Measurements from ENCODE around the gene LRRC75A.
A peak's percentile ranks its signal among the peaks of the same experiment; 100 is the strongest.
"Not testable (repeated sequence)": the region's sequence is repeated elsewhere in the genome, so short reads cannot be mapped to it uniquely, and the experiment has no call there.

LRRC75A gene

DNA sequence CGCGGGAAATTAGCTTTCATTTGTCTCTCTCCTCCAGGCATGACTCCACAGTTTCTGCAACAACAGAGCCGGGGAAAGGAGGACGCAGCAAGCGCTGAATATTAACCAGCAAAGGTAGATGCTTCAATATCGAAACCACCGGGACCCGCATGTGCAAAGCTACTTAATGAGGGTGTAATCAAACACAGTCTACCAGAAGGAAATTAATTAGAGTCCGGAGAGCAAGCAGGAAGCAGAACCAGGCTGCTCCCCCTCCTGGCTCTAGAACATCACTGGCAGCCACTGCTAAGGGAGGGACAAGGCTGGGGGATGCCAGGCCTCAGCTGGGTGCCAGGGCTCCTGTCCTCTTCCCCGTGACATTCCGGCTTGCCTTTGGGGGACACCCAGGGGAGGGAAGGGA lies 21.7 kb downstream of the LRRC75A start:
- no peak for ATAC-seq

DNA sequence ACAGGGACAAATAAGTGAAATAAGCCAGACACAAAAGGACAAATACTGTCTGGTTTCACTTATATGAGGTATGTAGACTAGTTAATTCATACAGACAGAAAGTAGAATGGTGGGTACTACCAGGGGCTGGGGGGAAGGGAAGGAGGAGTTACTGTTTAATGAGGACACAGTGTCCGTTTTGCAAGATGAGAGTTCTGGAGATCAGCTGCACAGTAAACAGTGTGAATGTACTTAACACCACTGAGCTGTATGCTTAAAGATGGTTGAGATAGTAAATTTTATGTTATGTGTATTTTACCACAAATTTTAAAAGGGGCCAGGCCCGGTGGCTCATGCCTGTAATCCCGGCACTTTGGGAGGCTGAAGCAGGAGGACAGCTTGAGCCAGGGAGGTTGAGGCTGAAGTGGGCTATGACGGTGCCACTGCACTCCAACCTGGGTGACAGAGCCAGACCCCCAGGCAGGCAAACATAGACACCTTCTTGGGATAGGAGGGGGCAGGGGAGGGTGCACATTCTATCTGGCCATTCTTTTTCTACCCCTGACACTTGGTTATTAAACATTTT lies 23.5 kb downstream of the LRRC75A start:
- ATAC-seq: no peak

DNA sequence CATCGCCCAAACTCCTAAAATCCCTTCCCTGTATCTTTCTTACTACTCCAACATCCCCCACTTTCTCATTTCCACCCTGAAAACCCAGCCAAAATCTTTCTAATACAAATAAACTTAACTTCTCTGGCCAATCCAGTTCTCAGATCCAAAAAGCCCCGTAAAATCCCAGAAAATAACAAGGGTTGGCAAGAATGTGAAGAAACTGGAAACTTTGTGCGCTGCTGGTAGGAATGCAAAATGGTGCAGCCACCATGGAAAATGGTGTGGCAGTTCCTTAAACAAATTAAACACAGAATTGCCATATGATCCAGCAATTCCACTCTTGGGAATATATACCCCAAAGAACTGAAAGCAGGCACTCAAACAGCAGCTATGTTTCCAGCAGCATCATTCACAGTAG lies 24.1 kb downstream of the LRRC75A start:
- ATAC-seq: no peak

DNA sequence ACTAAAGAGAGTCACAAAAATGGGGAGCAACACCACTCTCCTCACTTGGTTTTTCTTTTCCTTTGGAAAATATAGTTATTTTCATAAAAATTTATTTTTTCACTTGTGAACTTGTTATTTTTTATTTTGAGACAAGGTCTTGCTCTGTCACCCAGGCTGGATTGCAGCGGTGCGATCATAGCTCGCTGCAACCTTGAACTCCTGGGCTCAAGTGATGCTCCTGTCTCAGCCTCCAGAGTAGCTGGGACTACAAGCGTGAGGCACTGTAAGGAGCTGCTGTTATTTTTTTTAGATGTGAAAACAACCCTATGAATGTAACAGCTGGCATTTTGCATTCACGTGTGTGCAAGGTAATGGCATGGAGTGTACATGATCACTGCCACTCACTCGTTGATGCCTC lies 24.9 kb downstream of the LRRC75A start:
- ATAC-seq: no peak

DNA sequence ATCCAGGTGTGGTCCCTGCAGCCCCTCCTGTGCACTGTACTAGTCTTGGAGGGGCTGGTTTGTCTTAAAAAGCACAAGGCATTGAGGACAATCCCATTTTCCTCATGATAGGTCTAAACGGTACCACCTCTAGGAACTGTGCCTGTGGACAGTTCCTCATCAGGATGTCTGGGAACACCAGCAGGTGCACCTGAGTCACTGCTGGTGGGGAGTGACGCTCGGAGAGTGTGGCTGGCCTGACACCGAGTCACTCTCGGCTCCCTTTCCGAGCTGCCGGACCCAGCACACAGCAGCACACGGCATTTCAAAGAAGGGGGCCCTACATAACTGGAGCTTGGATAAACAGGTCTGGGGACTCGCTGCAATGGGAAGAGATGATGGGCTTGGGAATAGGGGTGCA lies 25.6 kb downstream of the LRRC75A start:
- no peak for ATAC-seq

DNA sequence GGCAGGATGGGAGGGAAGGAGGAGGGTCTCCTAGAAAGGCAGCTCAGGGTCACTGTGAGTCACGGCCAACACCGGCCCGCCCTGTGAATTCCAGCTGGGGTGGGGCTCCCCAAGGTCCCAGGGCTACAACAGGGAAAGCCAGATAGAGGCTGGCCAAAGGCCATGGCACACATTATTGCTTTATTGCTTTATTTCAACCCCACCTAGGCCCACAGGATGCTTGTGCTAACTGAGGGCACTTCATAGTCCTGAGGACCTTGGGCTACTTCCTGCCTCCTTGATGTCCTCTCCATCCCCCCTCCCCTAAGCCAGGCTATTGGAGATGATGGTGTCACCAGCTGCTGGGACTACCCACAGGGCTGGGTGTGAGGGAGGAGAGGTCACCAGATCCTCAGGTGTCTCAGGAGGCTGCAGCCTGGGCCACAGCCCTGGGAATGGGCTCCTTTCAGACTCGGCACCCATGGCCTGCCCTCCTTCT lies 26.1 kb downstream of the LRRC75A start:
- no peak for ATAC-seq

DNA sequence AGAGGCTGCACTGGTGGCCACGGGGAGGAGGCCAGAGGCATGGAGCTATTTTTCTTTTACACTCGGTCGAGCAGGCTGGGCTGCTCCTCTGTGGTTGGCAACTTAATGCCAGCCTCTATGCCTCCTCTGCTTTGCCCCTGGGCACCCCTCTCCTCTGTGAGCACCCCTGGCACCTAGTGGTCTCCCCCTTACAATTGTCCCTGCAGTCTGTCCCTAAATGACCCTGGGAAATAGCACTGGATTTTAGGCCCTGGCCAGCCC lies 27.0 kb downstream of the LRRC75A start:
- no peak for ATAC-seq

DNA sequence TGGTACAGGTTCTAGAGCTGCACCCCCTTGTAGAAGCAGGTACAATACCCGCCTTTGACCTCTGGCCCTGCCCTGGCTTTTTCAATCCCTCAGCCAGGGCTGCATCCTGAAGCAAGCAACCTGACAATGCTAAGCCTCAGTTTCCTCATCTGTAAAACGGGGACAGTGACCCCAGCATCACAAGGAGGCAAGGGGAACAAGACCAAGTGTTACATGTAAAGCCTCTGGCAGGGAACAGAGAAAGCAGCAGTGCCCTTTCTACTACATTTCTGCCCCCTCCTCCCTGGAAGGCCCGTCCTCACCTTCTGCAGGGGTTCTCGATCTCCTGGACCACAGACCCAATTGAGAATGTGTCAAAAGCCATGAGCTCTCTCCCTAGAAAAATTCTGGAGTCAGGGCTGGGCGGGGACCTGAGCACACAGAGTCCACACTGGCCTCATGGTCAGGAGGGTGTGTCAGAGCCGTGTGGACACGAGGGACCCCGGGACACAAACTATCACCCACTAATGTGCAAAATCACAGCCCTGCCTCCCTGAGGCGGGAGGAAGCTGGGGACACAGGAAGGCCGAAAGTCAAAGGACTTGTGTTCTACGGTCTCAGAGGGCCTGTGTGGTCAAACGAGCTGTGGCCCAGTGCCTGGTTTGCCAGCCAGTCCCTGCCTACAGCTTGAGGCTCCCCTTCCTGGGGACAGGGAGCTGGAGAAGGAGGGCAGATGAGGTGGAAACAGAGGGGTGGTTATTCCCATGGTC lies 27.5 kb downstream of the LRRC75A start:
- ATAC-seq: no peak

DNA sequence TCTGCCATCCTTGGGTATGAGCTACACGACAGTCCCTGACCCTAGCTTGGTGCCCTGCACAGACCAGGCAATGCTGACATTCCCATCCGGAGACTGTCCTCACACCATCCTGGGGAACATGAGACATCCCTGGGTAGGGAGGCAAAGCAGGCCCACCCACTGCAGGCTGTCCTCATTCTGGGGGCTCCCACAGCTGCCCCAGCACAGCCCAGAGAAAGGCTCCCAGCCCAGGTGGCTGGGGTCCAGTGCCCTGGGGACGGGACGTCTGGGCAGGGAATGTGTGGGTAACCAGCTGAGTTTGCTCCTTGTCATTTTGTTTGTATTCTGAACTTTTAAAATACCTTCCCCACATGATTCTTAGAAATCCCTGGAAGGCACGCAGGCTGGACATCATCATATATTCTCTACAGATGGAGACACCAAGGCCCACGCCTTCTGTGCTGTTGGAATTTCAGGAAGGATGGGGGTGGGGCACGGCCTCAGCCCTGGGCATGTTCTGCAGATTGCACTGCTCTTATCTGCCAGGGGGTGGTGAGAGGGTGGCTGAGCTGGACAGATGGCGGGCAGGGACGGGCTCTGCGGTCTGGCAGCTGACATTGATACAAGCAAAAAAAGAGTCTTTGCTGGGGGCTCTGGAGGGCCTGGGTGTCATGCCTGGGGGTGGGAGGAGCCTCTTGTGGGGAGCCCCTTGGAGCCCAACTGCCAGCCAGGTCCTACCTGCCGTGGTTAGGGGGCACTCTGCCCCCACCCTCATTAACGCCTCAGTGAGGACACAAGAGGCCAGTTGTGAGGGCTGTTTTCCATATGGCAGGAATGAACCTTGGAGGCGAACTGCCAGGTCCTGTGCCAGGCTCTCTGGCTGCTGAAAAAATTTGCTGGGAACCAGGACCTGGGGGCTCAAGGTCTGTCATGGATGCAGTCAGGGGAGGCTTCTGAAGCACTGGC lies 28.4 kb downstream of the LRRC75A start:
- no peak for ATAC-seq

DNA sequence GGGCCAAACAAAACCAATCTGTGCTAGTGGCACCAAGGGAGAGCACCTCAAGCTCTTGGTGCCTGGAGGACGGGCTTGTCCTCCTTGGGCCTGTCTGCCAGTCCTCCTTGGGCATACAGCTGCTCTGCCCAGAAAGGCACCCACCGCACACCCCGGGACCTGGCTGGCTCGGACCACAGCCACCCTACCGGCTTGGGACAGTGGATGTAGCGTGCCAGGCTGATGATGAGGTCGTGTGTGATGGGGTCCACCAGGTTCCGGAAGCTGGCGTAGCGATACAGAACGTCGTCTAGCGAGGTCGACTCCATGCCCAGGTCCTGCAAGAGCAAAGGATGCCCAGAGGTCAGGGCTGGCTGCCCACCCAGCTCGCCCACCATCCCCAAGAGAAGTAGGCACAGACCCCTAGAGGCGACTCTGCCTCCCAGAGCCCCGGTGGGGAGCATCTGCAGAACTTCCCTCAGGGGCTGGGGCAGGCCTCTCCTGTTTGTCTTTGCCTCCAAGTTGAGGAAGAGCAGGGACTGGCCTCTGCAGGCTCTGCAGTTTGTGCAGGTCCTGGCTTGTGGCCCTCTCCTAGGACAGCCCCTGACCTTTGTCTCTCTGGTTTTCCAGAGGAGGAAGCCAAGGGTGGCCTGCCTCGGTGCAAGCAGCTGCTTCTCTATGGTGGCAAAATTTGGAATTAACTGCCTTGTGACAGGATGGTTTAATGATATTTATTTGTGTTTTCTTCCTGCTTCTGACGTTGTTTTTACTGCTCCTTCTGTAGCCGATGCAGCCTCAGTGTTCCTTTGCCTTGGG lies 29.7 kb downstream of the LRRC75A start:
- ATAC-seq: no peak

DNA sequence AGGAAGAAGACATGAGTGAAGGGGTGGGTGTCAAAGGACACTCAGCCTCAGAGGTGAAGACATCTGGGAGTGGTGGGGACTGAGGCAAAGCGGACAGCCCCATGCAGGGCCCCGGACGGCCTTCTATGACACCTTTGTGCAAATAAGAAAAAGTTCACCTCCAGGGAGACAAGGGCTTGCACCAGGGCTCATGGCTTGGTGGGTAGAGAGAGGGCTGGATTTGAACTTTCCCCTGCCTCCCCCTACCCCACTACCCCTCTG lies 30.5 kb downstream of the LRRC75A start:
- no peak for ATAC-seq

DNA sequence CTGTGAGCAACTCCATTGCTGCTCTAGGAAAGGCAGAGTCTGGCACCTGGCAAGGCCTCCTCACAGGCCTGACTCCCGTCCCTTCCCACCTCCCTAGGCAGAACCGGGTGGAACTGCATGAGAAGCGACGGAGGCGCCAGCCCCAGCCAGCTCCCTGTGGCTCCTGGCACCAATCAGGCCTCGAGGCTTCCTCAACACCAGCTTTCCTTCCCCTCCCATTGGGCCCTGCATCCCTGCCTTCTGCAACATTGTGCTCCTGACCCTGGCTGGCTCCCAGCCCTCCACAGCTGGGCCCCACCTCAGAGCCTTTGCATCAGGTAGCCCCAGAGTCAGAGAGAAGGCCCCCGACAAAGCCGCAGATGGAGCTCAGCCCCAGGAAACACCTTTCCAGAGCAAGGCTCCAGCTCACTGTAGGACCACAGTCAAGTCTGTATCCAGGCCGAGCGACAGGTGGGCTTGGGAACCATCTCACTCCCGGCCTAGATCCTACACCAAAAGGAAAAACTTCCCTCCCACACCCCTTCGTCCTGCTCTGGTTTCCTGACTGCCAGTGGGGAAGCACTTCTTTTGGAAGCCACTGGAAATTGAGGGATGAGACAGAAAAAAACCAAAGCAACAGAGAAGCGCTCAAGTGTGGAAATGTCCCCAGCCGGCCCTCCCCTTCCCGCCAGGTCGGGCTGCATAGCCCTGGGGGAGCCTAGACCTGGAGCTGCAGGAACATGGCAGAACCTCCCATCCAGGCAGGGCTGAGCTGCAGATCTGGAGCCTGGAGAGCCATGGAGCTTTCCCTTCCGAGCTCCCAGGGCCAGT lies 31.0 kb downstream of the LRRC75A start:
- no peak for ATAC-seq

DNA sequence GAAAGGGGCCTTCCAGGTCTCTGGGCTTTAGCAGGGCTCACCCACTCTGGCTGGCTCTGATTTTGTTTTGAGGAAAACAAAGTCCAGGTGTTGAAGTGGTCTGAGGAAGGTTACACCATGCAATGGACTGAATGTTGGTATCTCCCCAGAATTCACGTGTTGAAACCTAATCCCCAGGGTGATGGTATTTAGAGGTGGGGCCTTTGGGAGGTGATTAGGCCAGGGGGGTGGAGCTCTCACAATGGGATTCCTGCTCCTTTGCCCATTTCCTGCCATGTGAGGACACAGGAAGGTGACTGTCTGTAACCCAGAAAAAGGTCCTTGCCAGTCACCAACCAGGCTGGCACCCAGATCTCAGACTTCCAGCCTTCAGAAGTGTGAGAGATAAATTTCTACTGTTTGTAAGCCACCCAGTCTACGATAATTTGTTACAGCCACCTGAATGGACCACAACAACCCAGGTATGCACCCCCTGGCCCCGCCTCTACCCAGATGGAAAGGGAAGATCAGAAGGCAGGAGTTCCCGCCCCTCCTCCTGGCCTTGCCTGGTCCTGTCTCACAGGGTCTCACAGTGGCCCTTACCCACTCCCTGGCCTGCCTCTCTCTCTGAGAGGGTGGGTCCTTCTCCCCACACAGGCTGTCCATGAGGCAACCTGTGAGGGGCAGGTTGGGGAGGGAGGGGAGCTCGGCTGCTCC lies 32.0 kb downstream of the LRRC75A start:
- ATAC-seq: no peak

DNA sequence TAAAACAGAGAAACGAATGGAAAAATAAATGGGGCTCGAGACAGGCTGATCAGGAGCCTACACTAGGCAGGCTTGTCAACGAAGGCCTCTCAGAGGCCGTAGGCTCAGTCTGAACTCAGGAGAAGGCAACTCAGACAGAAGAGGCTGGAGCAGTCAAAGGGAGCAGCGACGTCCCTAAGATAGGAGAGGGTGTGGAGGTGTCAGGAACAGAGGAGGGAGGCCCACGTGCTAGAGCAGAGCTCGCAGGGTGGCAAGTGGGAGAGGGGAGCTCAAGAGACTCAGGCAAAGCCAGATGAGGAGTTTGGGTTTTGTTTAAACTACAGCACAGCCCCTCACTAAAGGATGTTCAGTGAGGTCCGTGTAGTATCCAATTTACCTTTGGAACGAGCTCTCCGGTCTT lies 32.7 kb downstream of the LRRC75A start:
- ATAC-seq: no peak

DNA sequence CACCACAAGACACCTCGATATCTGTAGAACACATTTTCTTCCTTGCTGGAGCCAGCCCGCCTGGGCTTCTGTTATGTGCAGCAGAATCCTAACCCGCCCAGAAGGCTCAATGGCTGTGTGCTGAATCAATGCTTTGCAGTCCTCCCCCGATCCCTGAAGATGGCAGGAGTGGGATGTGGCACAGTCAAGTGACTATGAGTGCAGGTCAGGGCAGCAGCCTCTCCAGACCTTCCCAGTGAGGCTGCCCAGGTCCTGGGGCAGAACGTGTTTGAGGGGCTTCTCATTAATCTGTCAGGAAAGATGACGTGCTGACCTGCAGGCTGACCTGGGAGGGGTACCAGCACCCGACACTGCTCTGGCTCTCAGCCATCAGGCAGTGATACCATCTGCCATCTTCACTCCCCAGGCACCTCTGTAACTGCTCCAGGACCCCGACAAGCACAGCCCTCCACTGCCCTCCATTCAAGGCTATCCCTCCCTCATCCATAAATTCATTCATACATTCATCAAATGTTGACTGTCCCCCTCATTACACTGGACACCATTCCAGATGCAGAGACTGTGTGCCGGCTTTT lies 35.2 kb downstream of the LRRC75A start:
- no peak for ATAC-seq

DNA sequence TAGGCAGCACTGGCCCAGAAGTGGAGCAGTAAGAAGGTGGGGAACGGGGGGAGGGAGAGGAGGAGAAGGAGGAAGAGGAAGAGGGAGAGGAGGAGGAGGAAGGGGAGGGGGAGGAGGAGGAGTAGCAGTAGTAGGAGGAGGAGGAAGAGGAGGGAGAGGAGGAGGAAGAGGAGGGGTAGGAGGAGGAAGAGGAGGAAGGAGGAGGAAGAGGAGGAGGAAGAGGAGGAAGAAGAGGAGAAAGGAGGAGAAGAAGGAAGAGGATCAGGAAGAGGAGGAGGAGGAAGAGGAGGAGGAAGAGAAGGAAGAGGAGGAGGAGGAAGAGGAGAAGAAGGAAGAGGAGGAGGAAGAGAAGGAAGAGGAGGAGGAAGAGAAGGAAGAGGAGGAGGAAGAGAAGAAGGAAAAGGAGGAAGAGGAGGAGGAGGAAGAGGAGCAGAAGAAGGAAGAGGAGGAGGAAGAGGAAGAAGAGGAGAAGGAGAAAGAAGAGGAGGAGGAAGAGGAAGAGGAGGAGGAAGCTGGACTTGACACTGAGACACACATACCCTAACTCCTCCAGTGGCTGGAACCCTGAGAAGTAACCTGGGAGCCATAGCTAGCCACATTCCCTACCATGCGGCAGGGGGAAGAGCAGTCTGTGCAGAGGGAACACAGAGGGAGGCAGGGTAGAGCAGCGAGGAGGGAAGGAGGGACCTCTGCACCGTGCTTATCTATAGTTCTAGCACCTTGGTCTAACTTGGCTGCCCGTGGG lies 35.8 kb downstream of the LRRC75A start:
- no peak for ATAC-seq

DNA sequence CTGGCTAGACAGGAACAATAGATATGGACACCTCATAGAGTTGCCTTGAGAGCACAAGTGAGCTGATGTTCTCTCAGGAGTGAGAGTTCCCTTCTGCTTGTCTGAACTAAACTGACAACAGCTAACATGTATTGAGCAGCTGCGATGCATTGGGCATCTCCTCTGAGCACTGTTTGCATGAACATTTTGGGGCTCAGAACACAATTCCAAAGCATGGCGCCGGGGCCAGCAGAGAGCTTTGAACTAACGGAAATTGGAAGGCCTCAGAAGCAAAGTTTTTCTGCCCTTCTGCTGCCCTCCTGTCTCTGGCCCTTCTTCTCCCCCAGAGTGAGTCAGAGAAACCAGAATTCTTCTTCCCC lies 38.5 kb downstream of the LRRC75A start:
- ATAC-seq: no peak

DNA sequence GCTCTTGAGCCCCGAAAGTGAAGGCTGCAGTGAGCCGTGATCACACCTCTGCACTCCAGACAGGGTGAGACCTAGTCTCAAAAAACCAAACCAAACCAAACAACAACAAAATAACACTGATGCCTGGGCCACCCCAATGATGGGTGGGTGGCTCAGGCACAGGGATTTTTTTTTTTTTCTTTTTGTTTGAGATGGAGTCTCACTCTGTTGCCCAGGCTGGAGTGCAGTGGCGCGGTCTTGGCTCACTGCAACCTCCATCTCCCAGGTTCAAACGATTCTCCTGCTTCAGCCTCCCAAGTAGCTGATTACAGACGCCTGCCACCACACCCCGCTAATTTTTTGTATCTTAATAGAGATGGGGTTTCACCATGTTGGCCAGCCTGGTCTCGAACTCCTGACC lies 39.7 kb downstream of the LRRC75A start:
- not testable (repeated sequence) for ATAC-seq

DNA sequence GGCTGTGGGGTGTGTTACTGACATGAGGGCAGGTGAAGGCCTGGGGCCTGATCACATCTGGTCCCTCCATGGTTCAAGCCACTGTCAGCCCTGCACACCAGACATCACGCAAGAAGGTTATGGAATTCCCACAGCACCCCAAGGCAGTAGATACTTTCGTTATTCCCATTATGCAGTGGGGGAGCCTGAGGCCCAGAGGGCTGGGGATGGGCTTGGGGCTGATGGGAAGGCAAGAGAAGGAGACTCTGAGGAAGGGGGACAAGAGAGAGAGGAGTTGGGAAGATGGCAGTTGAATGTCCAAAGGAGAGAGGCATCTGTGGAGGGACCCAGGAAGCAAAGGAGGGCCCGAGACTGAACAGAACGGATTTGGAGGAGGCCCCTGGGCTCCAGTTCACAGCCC lies 42.0 kb downstream of the LRRC75A start:
- no peak for ATAC-seq

DNA sequence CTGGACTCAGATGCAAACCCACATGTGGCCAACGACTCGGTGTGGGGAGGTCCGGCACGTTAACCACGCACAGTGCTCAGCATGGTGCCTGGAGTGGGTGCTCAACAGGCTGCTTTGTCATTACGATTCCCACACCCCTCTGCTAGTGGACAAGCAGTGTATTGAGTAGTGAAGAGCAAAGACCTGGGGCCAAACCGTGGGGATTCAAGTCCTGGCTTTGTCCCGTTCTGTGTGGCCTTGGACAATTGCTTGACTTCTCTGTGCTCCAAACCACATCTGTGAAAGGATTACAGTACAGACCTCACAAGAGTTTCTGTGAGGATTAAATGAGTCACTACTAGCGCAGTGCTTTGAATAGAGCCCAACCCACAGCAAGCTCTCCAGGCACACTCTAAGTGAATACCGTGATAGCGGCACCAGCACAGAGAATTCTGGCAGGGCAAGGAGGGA lies 42.8 kb downstream of the LRRC75A start:
- peak; percentile 65 to 69 for ATAC-seq

DNA sequence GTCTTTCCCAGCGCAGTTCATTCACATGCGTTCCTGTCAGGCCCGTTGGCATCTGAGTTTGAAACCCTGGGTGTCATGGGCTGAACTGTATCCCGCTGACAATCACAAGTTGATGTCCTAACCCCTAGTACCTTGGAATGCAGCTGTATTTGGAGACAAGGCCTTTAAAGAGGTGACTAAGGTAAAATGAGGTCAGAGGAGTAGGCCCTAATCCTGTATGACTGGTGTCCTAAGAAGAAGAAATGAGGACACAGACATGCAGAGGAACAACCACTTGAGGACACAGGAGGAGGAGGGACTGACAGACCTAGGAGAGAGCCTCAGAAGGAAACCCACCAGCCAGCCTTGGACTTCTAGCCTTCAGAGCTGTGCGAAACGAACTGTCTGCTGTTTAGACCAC lies 43.5 kb downstream of the LRRC75A start:
- no peak for ATAC-seq

Data from activated CD4-positive, CD25-positive, alpha-beta regulatory T cell treated with anti-CD3 and anti-CD28 coated beads, Interleukin-2, amount 50 U/mL, for 24 hours (primary cell).